DND-41 (cell line): Measurements from ENCODE around the gene FAM227B.

ENCODE experiments used
- CTCF ChIP-seq: IDR thresholded peaks from 2 replicates; pipeline ENCODE4 v1.5.1; 2012; ENCODE audit warnings: borderline replicate concordance, low read length, moderate library complexity, mild to moderate bottlenecking; ENCODE audit not compliant: poor library complexity, severe bottlenecking; ENCODE audit errors: extremely low read depth
- EZH2 ChIP-seq: IDR thresholded peaks from 3 replicates; pipeline ENCODE4 v1.6.1; 2012; ENCODE audit warnings: borderline replicate concordance, low read depth, mild to moderate bottlenecking, moderate library complexity, low read length, inconsistent platforms; ENCODE audit not compliant: severe bottlenecking

DNA sequence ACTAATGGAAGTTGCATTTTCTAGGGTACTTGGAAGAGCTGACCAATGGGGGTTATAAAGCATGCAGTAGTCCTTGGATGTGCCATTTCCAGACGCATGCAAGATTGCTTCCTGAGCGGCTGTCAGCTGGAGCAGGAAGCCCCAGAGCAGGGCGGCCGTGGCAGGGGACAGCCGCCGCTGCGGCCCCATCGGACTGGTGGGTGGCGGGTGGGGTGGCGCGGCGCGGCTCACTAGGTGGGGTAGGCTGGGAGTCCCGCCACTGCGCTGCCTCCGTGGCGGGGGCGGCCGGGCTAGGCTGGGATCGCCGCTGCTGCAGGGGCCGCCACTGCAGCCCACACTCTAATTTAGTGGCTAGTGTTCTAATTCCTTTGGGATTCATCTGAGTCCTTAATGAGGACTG, 254.1 kb downstream of the FAM227B start:
- no peak for TF ChIP-seq CTCF
- no peak for TF ChIP-seq EZH2
